Measurements from ENCODE around the gene CORO6. TPM values are rescaled to one million over a fixed set of nuclear protein-coding genes. Genes with fewer than 3 reads are reported as not detected.

Gene CORO6
- total and polyA plus RNA-seq, 3 experiments from 2014 or later = 0.17 to 2.9 (median 2.5) TPM

DNA sequence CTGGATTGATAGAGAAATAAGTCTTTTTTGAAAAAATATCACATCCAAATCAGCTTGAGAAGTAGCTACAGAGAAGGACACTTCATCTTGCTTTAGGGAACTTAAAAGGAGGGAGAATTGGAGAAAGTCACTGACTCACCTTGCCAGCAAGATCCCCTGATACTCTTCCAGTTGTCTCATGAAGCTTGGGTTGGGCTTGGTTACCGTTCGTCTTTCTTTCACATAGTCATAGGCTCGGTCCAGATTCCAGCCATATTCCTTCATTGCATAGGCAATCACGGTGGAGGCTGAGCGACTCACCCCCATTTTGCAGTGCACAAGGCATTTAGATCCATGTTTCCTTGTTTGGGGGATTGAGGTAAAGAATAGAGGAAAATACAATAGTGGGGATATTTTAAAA is 25.3 kb upstream of the CORO6 start:
- Histone ChIP-seq H3K4me1 (ENCODE audit: insufficient read depth, low read length) (no peaks in the 10 kb centered on the region), H3K27ac (ENCODE audit: low read depth, low read length) (no peak overlapping the region), H3K27me3 (ENCODE audit: insufficient read depth, low read length, poor library complexity, severe bottlenecking) (no peaks in the 10 kb centered on the region), H3K4me3 (ENCODE audit: low read length) (no peak overlapping the region), H3K36me3 (ENCODE audit: insufficient read depth, low read length) (peaks cover 10% of the 10 kb centered on the region), H3K9me3 (ENCODE audit: low read length) (no peaks in the 10 kb centered on the region)
- DNase-seq = no peak
- Mint-ChIP-seq H3K36me3 (peaks cover 0 to 69% (median 17%) of the 10 kb centered on the region in 3 donors), H3K27ac (no peak overlapping the region), H3K4me3 (no peak overlapping the region), H3K27me3 (no peaks in the 10 kb centered on the region), H3K9me3 (no peaks in the 10 kb centered on the region), H3K4me1 (peaks cover 0 to 3% (median 1%) of the 10 kb centered on the region in 3 donors)
- POLR2A ChIA-PET = no interaction called here
- CTCF ChIA-PET = no interaction called here

GRCh38 chr17:29645515-29646051 is 22.9 kb upstream of the CORO6 start:
- Histone ChIP-seq H3K27ac (ENCODE audit: low read depth, low read length) (no peak overlapping the region), H3K4me1 (ENCODE audit: insufficient read depth, low read length) (no peaks in the 10 kb centered on the region), H3K4me3 (ENCODE audit: low read length) (no peak overlapping the region), H3K9me3 (ENCODE audit: low read length) (no peaks in the 10 kb centered on the region), H3K36me3 (ENCODE audit: insufficient read depth, low read length) (peaks cover 14% of the 10 kb centered on the region), H3K27me3 (ENCODE audit: insufficient read depth, low read length, poor library complexity, severe bottlenecking) (no peaks in the 10 kb centered on the region)
- Mint-ChIP-seq H3K27me3 (no peaks in the 10 kb centered on the region), H3K4me1 (peaks cover 3 to 10% (median 4%) of the 10 kb centered on the region in 3 donors), H3K27ac (peak overlapping the region in 5 of 8 donors; percentile 13 to 71 (median 36)), H3K36me3 (peaks cover 0 to 71% (median 17%) of the 10 kb centered on the region in 3 donors), H3K9me3 (no peaks in the 10 kb centered on the region), H3K4me3 (no peak overlapping the region)
- DNase-seq = no peak
- CTCF ChIA-PET = interaction anchor here (1.2 kb wide), 1 partner anchor 28 kb away, joined by 4 read pairs; no protein-coding TSS in a partner anchor
- POLR2A ChIA-PET = interaction anchor here (0.6 kb wide), 1 partner anchor 46 kb away, joined by 7 read pairs; no protein-coding TSS in a partner anchor

DNA sequence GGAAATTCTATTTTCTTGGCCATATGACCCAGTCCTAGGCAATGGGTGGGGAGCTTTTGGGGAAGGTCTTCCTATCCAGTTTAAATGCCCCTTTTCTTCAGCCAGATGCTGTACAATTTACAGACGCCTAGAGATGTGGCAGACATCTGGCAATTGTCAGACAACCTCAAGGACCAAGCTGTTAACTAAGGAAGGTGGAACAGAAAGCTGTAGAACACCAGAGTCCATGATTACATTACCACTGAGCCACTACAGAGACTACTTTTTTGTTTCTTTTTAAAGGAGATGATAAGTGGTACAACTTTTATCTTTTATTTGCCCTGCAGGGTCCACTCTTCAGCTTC is 21.1 kb upstream of the CORO6 start:
- H3K27ac ChIP-seq (ENCODE audit: low read depth, low read length) = no peak overlapping the region
- H3K27ac Mint-ChIP-seq = peak overlapping the region in 5 of 8 donors; percentile 47 to 70 (median 51)
- H3K9me3 ChIP-seq (ENCODE audit: low read length) = no peaks in the 10 kb centered on the region
- no peaks in the 10 kb centered on the region for H3K27me3 Mint-ChIP-seq
- H3K4me1 ChIP-seq (ENCODE audit: insufficient read depth, low read length) = no peaks in the 10 kb centered on the region
- H3K36me3 ChIP-seq (ENCODE audit: insufficient read depth, low read length) = peaks cover 14% of the 10 kb centered on the region
- H3K4me1 Mint-ChIP-seq = peaks cover 11 to 19% (median 12%) of the 10 kb centered on the region in 3 donors
- no peaks in the 10 kb centered on the region for H3K9me3 Mint-ChIP-seq
- peaks cover 0 to 66% (median 13%) of the 10 kb centered on the region in 3 donors for H3K36me3 Mint-ChIP-seq
- H3K27me3 ChIP-seq (ENCODE audit: insufficient read depth, low read length, poor library complexity, severe bottlenecking) = no peaks in the 10 kb centered on the region
- CTCF ChIA-PET = interaction anchor here (1.2 to 1.7 kb wide), 3 partner anchors 13 to 135 kb away, joined by 3 to 7 read pairs (median 4); no protein-coding TSS in a partner anchor
- POLR2A ChIA-PET = interaction anchor here (1.4 kb wide), 1 partner anchor 26 kb away, joined by 4 read pairs; no protein-coding TSS in a partner anchor
- no peak for DNase-seq
- no peak overlapping the region for H3K4me3 ChIP-seq (ENCODE audit: low read length)
- H3K4me3 Mint-ChIP-seq = no peak overlapping the region

DNA sequence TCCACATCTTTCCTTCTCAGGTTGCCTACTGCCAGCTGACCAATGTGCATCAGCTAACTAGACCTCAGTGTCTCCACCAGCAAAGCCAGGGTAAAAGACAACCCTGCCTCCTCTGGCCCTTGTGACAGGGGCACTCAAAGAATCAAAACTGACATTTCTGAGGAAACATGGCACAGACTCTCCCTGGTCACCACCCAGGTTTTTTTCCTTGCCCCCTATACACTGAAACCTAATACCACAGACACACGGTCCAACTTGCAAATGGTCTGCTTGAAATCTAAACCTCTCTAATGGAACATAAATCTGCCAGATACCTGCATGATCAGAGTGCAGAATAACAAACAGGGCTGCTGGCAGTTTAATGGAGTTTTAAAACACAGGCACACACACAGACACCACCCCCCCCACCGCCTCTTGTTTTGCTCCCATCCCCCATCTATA is 19.5 kb upstream of the CORO6 start:
- H3K9me3 Mint-ChIP-seq = no peaks in the 10 kb centered on the region
- DNase-seq = no peak
- peaks cover 11 to 19% (median 12%) of the 10 kb centered on the region in 3 donors for H3K4me1 Mint-ChIP-seq
- Histone ChIP-seq H3K4me1 (ENCODE audit: insufficient read depth, low read length) (no peaks in the 10 kb centered on the region), H3K27me3 (ENCODE audit: insufficient read depth, low read length, poor library complexity, severe bottlenecking) (no peaks in the 10 kb centered on the region), H3K4me3 (ENCODE audit: low read length) (no peak overlapping the region), H3K9me3 (ENCODE audit: low read length) (no peaks in the 10 kb centered on the region), H3K27ac (ENCODE audit: low read depth, low read length) (no peak overlapping the region), H3K36me3 (ENCODE audit: insufficient read depth, low read length) (peaks cover 14% of the 10 kb centered on the region)
- ChIA-PET CTCF (interaction anchor here (1.2 to 1.9 kb wide), 2 partner anchors 25 to 137 kb away, joined by 5 to 12 read pairs; no protein-coding TSS in a partner anchor), POLR2A (interaction anchor here (0.6 to 0.7 kb wide), 2 partner anchors 18 to 137 kb away, joined by 3 to 4 read pairs; no protein-coding TSS in a partner anchor)
- peaks cover 0 to 58% (median 5%) of the 10 kb centered on the region in 3 donors for H3K36me3 Mint-ChIP-seq
- no peaks in the 10 kb centered on the region for H3K27me3 Mint-ChIP-seq
- no peak overlapping the region for H3K4me3 Mint-ChIP-seq
- peak overlapping the region in 7 of 8 donors; percentile 2 to 92 (median 55) for H3K27ac Mint-ChIP-seq

- peaks cover 25% of the 10 kb centered on the region for H3K36me3 ChIP-seq (ENCODE audit: insufficient read depth, low read length)
- H3K27ac Mint-ChIP-seq = peak overlapping the region in 4 of 8 donors; percentile 3 to 63 (median 46)
- no peak overlapping the region for H3K27ac ChIP-seq (ENCODE audit: low read depth, low read length)
- DNase-seq = no peak
- H3K9me3 Mint-ChIP-seq = no peaks in the 10 kb centered on the region
- H3K36me3 Mint-ChIP-seq = peaks cover 0 to 62% (median 12%) of the 10 kb centered on the region in 3 donors
- no peaks in the 10 kb centered on the region for H3K27me3 Mint-ChIP-seq
- H3K4me1 Mint-ChIP-seq = peaks cover 11 to 19% (median 14%) of the 10 kb centered on the region in 3 donors
- POLR2A ChIA-PET = interaction anchor here (0.6 kb wide), 1 partner anchor 17 kb away, joined by 4 read pairs; no protein-coding TSS in a partner anchor
- H3K4me3 Mint-ChIP-seq = no peak overlapping the region
- H3K27me3 ChIP-seq (ENCODE audit: insufficient read depth, low read length, poor library complexity, severe bottlenecking) = no peaks in the 10 kb centered on the region
- CTCF ChIA-PET = interaction anchor here (0.7 to 4.7 kb wide), 4 partner anchors 28 to 163 kb away, joined by 3 to 51 read pairs (median 8); no protein-coding TSS in a partner anchor
- H3K9me3 ChIP-seq (ENCODE audit: low read length) = no peaks in the 10 kb centered on the region
- H3K4me3 ChIP-seq (ENCODE audit: low read length) = no peak overlapping the region
- no peaks in the 10 kb centered on the region for H3K4me1 ChIP-seq (ENCODE audit: insufficient read depth, low read length)
These were observed 18.4 kb upstream of the CORO6 start for GRCh38 chr17:29640981-29641642.

DNA sequence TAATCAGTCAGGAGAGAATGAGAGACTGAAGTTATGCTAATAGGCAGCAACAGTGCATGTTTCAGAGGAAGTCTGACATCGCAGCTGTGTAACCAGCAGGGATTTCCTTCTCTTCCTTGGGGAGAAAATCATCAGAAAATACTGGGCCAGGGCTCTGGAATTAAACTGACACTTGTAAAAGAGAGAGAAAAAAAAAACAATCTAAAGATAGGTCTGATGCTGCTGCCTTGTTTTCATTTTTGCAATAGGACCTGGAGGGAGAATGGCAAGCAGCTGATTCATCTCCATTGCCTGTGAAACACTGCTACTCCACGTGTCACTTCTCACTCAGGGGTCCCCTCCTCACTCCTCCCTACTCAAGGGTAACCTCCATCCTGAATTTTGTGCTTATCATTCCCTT is 17.7 kb upstream of the CORO6 start:
- H3K27ac ChIP-seq (ENCODE audit: low read depth, low read length) = no peak overlapping the region
- no peaks in the 10 kb centered on the region for H3K27me3 ChIP-seq (ENCODE audit: insufficient read depth, low read length, poor library complexity, severe bottlenecking)
- POLR2A ChIA-PET = no interaction called here

GRCh38 chr17:29633886-29634285 is 11.2 kb upstream of the CORO6 start:
- H3K27ac Mint-ChIP-seq = peak overlapping the region in 6 of 8 donors; percentile 6 to 69 (median 63)

More for the DNA sequence above, 17.7 kb upstream of the CORO6 start:
- H3K4me1 Mint-ChIP-seq = peaks cover 11 to 19% (median 12%) of the 10 kb centered on the region in 3 donors
- Histone ChIP-seq H3K4me3 (ENCODE audit: low read length) (no peak overlapping the region), H3K36me3 (ENCODE audit: insufficient read depth, low read length) (peaks cover 25% of the 10 kb centered on the region), H3K9me3 (ENCODE audit: low read length) (no peaks in the 10 kb centered on the region), H3K4me1 (ENCODE audit: insufficient read depth, low read length) (no peaks in the 10 kb centered on the region)
- H3K9me3 Mint-ChIP-seq = no peaks in the 10 kb centered on the region
- H3K27ac Mint-ChIP-seq = peak overlapping the region in 7 of 8 donors; percentile 3 to 76 (median 45)
- H3K36me3 Mint-ChIP-seq = peaks cover 0 to 62% (median 18%) of the 10 kb centered on the region in 3 donors
- no peak for DNase-seq
- peak overlapping the region in 1 of 7 donors; percentile 27 for H3K4me3 Mint-ChIP-seq
- CTCF ChIA-PET = interaction anchor here (1.1 to 4.7 kb wide), 9 partner anchors 14 to 291 kb away, joined by 3 to 51 read pairs (median 10); no protein-coding TSS in a partner anchor
- H3K27me3 Mint-ChIP-seq = no peaks in the 10 kb centered on the region

More at GRCh38 chr17:29633886-29634285, 11.2 kb upstream of the CORO6 start:
- H3K9me3 ChIP-seq (ENCODE audit: low read length) = no peaks in the 10 kb centered on the region
- H3K27ac ChIP-seq (ENCODE audit: low read depth, low read length) = no peak overlapping the region
- no peak overlapping the region for H3K4me3 ChIP-seq (ENCODE audit: low read length)
- H3K4me1 Mint-ChIP-seq = peaks cover 10 to 13% (median 11%) of the 10 kb centered on the region in 3 donors
- no peak overlapping the region for H3K4me3 Mint-ChIP-seq
- CTCF ChIA-PET = interaction anchor here (2.0 to 3.2 kb wide), 2 partner anchors 11 to 17 kb away, joined by 5 to 17 read pairs; partner anchors contain the start of gene CORO6
- peaks cover 4 to 80% (median 20%) of the 10 kb centered on the region in 3 donors for H3K36me3 Mint-ChIP-seq
- no peak for DNase-seq
- no peaks in the 10 kb centered on the region for H3K4me1 ChIP-seq (ENCODE audit: insufficient read depth, low read length)
- POLR2A ChIA-PET = no interaction called here
- H3K36me3 ChIP-seq (ENCODE audit: insufficient read depth, low read length) = peaks cover 37% of the 10 kb centered on the region
- H3K27me3 ChIP-seq (ENCODE audit: insufficient read depth, low read length, poor library complexity, severe bottlenecking) = no peaks in the 10 kb centered on the region
- no peaks in the 10 kb centered on the region for H3K27me3 Mint-ChIP-seq
- H3K9me3 Mint-ChIP-seq = no peaks in the 10 kb centered on the region

Measured in CD8-positive, alpha-beta memory T cell (primary cell).